LNCaP clone FGC (cell line): ENCODE measurements around the gene SMIM22.

ENCODE experiments used
- DNase-seq: peaks from one replicate; pipeline ENCODE4 v3.0.0-alpha.2; 2011; ENCODE audit warnings: low read depth
- H3K4me3 ChIP-seq: 2 replicates; pipeline ENCODE4 v1.5.1; 2011; ENCODE audit warnings: mild to moderate bottlenecking, low read depth, low read length, control low read depth
- CTCF ChIP-seq: IDR thresholded peaks from 2 replicates; pipeline ENCODE4 v1.5.1; 2012; ENCODE audit warnings: mild to moderate bottlenecking; ENCODE audit not compliant: control insufficient read depth, insufficient read depth; ENCODE audit errors: extremely low read depth

Gene SMIM22

GRCh38 chr16:4801962-4802658 is 6.9 kb downstream of the SMIM22 start, which contains the start of gene ROGDI:
TSS of gene ROGDI (minus strand) at chr16:4802633. CDS start at chr16:4802571, 62 bp downstream.
- DNase-seq = peak; percentile 83
- TF ChIP-seq CTCF = no peak
- H3K4me3 ChIP-seq = peak within 1 kb of the TSS; percentile 52

GRCh38 chr16:4802659-4803287 is 7.6 kb downstream of the SMIM22 start:
- no peak for TF ChIP-seq CTCF
- peak overlapping the region; percentile 52 for H3K4me3 ChIP-seq
- DNase-seq = peak; percentile 59

GRCh38 chr16:4803401-4803844 is 8.3 kb downstream of the SMIM22 start:
- TF ChIP-seq CTCF = no peak
- DNase-seq = no peak
- peak overlapping the region; percentile 52 for H3K4me3 ChIP-seq

- TF ChIP-seq CTCF = no peak
- H3K4me3 ChIP-seq = no peak overlapping the region
- no peak for DNase-seq
Observed at GRCh38 chr16:4803898-4804762, 9.0 kb downstream of the SMIM22 start.

- no peak for TF ChIP-seq CTCF
- DNase-seq = no peak
- H3K4me3 ChIP-seq = no peak overlapping the region
Observed at GRCh38 chr16:4805231-4805630, 10.1 kb downstream of the SMIM22 start.

GRCh38 chr16:4806280-4806679 is 11.1 kb downstream of the SMIM22 start:
- H3K4me3 ChIP-seq = no peak overlapping the region
- DNase-seq = no peak
- no peak for TF ChIP-seq CTCF
